Right cardiac atrium (tissue), 5 donors: Measurements from ENCODE around the gene FGD5. TPM values are rescaled to one million over a fixed set of nuclear protein-coding genes. Genes with fewer than 3 reads are reported as not detected.

Experiments used
- ATAC-seq, 2 donors: fragments of 200-7000 bp; cut with Tn5 transposase; one replicate each; pipeline versions ENCODE4 v1.8.0 to v1.9.1; 2020; ENCODE audit warnings: moderate library complexity in 2 of 2, mild to moderate bottlenecking in 1 of 2
- DNase-seq, 3 donors: peaks; one replicate each; pipeline ENCODE4 v3.0.0-alpha.2; 2020
- H3K27ac ChIP-seq: one replicate; pipeline ENCODE4 v1.5.1; 2013; ENCODE audit warnings: mild to moderate bottlenecking, low read length, control low read depth, moderate library complexity
- H3K27me3 ChIP-seq: one replicate; pipeline ENCODE4 v1.6.1; 2013; ENCODE audit not compliant: control insufficient read depth, insufficient read depth
- H3K4me1 ChIP-seq: one replicate; pipeline ENCODE4 v1.6.1; 2013; ENCODE audit warnings: low read length; ENCODE audit not compliant: control insufficient read depth, insufficient read depth
- H3K4me3 ChIP-seq: one replicate; pipeline ENCODE4 v1.5.1; 2013; ENCODE audit warnings: low read length, control low read depth
- H3K9me3 ChIP-seq: one replicate; pipeline ENCODE4 v1.6.1; 2013; ENCODE audit warnings: low read length; ENCODE audit not compliant: control insufficient read depth
- WGBS: extraction: QIAGEN DNeasy Blood & Tissue Kit; methylation state at CpG from one replicate; pipeline ENCODE4 v1.1.7; 2013; 5-methylcytosine and 5-hydroxymethylcytosine counted together
- intact Hi-C, 4 donors: fragments of 100-400 bp; cut with DNase I; formaldehyde crosslinking; loops; one replicate each; pipeline versions ENCODE4 v1.11.0 to v1.14.0; 2022 to 2023
- long read RNA-seq, 4 donors: library from polyadenylated mRNA; unstranded; transcript quantifications; one replicate each; pipeline ENCODE4 v2.0.0, GENCODE V29; 2020 to 2021
- polyA plus RNA-seq: library from polyadenylated mRNA; stranded (reverse); fragments of 200-250 nt; gene quantifications from one replicate; pipeline ENCODE4 v1.2.3, GENCODE V29; 2013
- total RNA-seq, 4 donors: library from RNA; stranded (reverse); fragmentation: NEBNext Ultra II Directional; extraction: Animal tissue kit (Norgen Biotek cat#: 25700); gene quantifications; one replicate each; pipeline ENCODE4 v1.2.1, GENCODE V29; 2021
- donor health status: healthy with polysubstance abuse.
- donor health status: DM: no; HTN: yes; CAD: no.
- donor health status: DM: no; HTN: no; CAD: no.
- donor health status: DM: no; HTN: yes; CAD: no; lungs with severe emphysema.
- donor health status: DM: yes; HTN: yes; CAD: no.

The FGD5 gene
- total RNA-seq, result 10 to 100 TPM; 17.1 to 30.5 (median 21.2) TPM
- polyA plus RNA-seq, result 8.6 TPM
- long read RNA-seq, donor 1, full-length matches to known transcripts, result 8 of 17 reads
- long read RNA-seq, donor 1, partial matches to known transcripts, result 4 of 17 reads
- long read RNA-seq, donor 1, other reads (novel, unspliced or antisense), result 5 of 17 reads
- long read RNA-seq, donor 2, partial matches to known transcripts, result 5 of 11 reads
- long read RNA-seq, donor 2, other reads (novel, unspliced or antisense), result 5 of 11 reads
- long read RNA-seq, donor 3, full-length matches to known transcripts, result 8 of 22 reads
- long read RNA-seq, donor 3, partial matches to known transcripts, result 8 of 22 reads
- long read RNA-seq, donor 3, other reads (novel, unspliced or antisense), result 6 of 22 reads
- long read RNA-seq, donor 4, full-length matches to known transcripts, result 1 of 5 reads
- long read RNA-seq, donor 4, partial matches to known transcripts, result 1 of 5 reads
- long read RNA-seq, donor 4, other reads (novel, unspliced or antisense), result 3 of 5 reads

GRCh38 chr3:14818804-14819500 is at the start of gene FGD5:
TSS of gene FGD5 (plus strand) at chr3:14818962. CDS start at chr3:14819072, 110 bp downstream.
- DNase-seq, result peak in 1 of 3 donors; percentile 25
- Histone ChIP-seq H3K27ac (no peak within 1 kb of the TSS), H3K9me3 (no peaks in the 10 kb centered on the region), H3K27me3 (no peaks in the 10 kb centered on the region), H3K4me3 (no peak within 1 kb of the TSS), H3K4me1 (peaks cover 5% of the 10 kb centered on the region)
- 89% methylated on average over 25 of the region's 25 CpGs for WGBS
- no peak for ATAC-seq
- intact Hi-C loops, result no loop called here

- DNase-seq, result no peak
- Histone ChIP-seq H3K27ac (no peak overlapping the region), H3K4me3 (no peak overlapping the region), H3K9me3 (no peaks in the 10 kb centered on the region), H3K4me1 (no peaks in the 10 kb centered on the region), H3K27me3 (no peaks in the 10 kb centered on the region)
- 92% methylated on average over 11 of the region's 11 CpGs for WGBS
- intact Hi-C loops, result loop anchor here in 1 of 4 donors (10.0 kb wide), 1 partner anchor 85 kb away; no protein-coding TSS in a partner anchor
- ATAC-seq, result no peak
Measured at GRCh38 chr3:14769544-14770325, 49.0 kb upstream of the FGD5 start.

- intact Hi-C loops, result loop anchor here in 1 of 4 donors (10.0 kb wide), 1 partner anchor 86 kb away; no protein-coding TSS in a partner anchor
Measured at GRCh38 chr3:14770591-14770990, 48.2 kb upstream of the FGD5 start.

GRCh38 chr3:14771593-14772497 is 46.9 kb upstream of the FGD5 start:
- DNase-seq, result no peak
- intact Hi-C loops, result loop anchor here in 1 of 4 donors (10.0 kb wide), 1 partner anchor 87 kb away; no protein-coding TSS in a partner anchor

More at GRCh38 chr3:14770591-14770990, 48.2 kb upstream of the FGD5 start:
- WGBS, result 95% methylated on average over 7 of the region's 7 CpGs
- no peak for DNase-seq
- Histone ChIP-seq H3K27me3 (no peaks in the 10 kb centered on the region), H3K4me3 (no peak overlapping the region), H3K27ac (no peak overlapping the region), H3K9me3 (no peaks in the 10 kb centered on the region), H3K4me1 (no peaks in the 10 kb centered on the region)
- no peak for ATAC-seq

GRCh38 chr3:14772533-14773138 is 46.1 kb upstream of the FGD5 start:
- ATAC-seq (no peak), DNase-seq (no peak)
- Histone ChIP-seq H3K4me1 (no peaks in the 10 kb centered on the region), H3K9me3 (no peaks in the 10 kb centered on the region), H3K27ac (no peak overlapping the region), H3K27me3 (no peaks in the 10 kb centered on the region), H3K4me3 (no peak overlapping the region)
- 86% methylated on average over 16 of the region's 16 CpGs for WGBS
- intact Hi-C loops, result loop anchor here in 1 of 4 donors (10.0 kb wide), 1 partner anchor 88 kb away; no protein-coding TSS in a partner anchor

More at GRCh38 chr3:14771593-14772497, 46.9 kb upstream of the FGD5 start:
- Histone ChIP-seq H3K27ac (no peak overlapping the region), H3K27me3 (no peaks in the 10 kb centered on the region), H3K4me1 (no peaks in the 10 kb centered on the region), H3K4me3 (no peak overlapping the region), H3K9me3 (no peaks in the 10 kb centered on the region)
- WGBS, result 90% methylated on average over 18 of the region's 18 CpGs
- no peak for ATAC-seq

GRCh38 chr3:14773281-14773680 is 45.5 kb upstream of the FGD5 start:
- intact Hi-C loops, result loop anchor here in 1 of 4 donors (10.0 kb wide), 1 partner anchor 88 kb away; no protein-coding TSS in a partner anchor
- H3K27ac ChIP-seq, result no peak overlapping the region
- ATAC-seq, result no peak
- no peak overlapping the region for H3K4me3 ChIP-seq
- H3K27me3 ChIP-seq, result no peaks in the 10 kb centered on the region
- no peak for DNase-seq
- no peaks in the 10 kb centered on the region for H3K4me1 ChIP-seq
- H3K9me3 ChIP-seq, result no peaks in the 10 kb centered on the region

- no peak for ATAC-seq
- WGBS, result 87% methylated on average over 6 of the region's 6 CpGs
- intact Hi-C loops, result loop anchor here in 1 of 4 donors (10.0 kb wide), 1 partner anchor 89 kb away; no protein-coding TSS in a partner anchor
Measured at GRCh38 chr3:14773691-14774128, 45.1 kb upstream of the FGD5 start.

GRCh38 chr3:14774431-14774830 is 44.3 kb upstream of the FGD5 start:
- 92% methylated on average over 12 of the region's 12 CpGs for WGBS
- Histone ChIP-seq H3K9me3 (no peaks in the 10 kb centered on the region), H3K27me3 (no peaks in the 10 kb centered on the region), H3K27ac (no peak overlapping the region), H3K4me3 (no peak overlapping the region), H3K4me1 (no peaks in the 10 kb centered on the region)
- intact Hi-C loops, result loop anchor here in 1 of 4 donors (10.0 kb wide), 1 partner anchor 90 kb away; no protein-coding TSS in a partner anchor
- DNase-seq, result no peak
- ATAC-seq, result no peak

More at GRCh38 chr3:14773691-14774128, 45.1 kb upstream of the FGD5 start:
- H3K27ac ChIP-seq, result no peak overlapping the region
- no peak for DNase-seq
- H3K4me1 ChIP-seq, result no peaks in the 10 kb centered on the region
- no peaks in the 10 kb centered on the region for H3K27me3 ChIP-seq
- H3K4me3 ChIP-seq, result no peak overlapping the region
- no peaks in the 10 kb centered on the region for H3K9me3 ChIP-seq

GRCh38 chr3:14775011-14775410 is 43.8 kb upstream of the FGD5 start:
- H3K4me1 ChIP-seq, result no peaks in the 10 kb centered on the region
- WGBS, result 90% methylated on average over 7 of the region's 7 CpGs
- intact Hi-C loops, result loop anchor here in 2 of 4 donors (5.0 to 10.0 kb wide), 2 partner anchors 88 to 90 kb away; no protein-coding TSS in a partner anchor
- DNase-seq (no peak), ATAC-seq (no peak)
- H3K4me3 ChIP-seq, result no peak overlapping the region
- no peak overlapping the region for H3K27ac ChIP-seq
- no peaks in the 10 kb centered on the region for H3K27me3 ChIP-seq
- H3K9me3 ChIP-seq, result no peaks in the 10 kb centered on the region
